GM23248 (cell line): ENCODE measurements around the gene HMCN1.

Experiments
- EZH2 ChIP-seq: fragments of 200-600 bp; sonication (generic); IDR thresholded peaks from 2 replicates; pipeline ENCODE4 v1.6.1; 2018; ENCODE audit warnings: antibody characterized with exemption, mild to moderate bottlenecking; ENCODE audit not compliant: insufficient read depth, poor library complexity, severe bottlenecking
- EZH2phosphoT487 ChIP-seq: fragments of 200-600 bp; sonication (generic); IDR thresholded peaks from 2 replicates; pipeline ENCODE4 v1.6.1; 2018; ENCODE audit warnings: antibody characterized with exemption, moderate library complexity, mild to moderate bottlenecking, low read depth; ENCODE audit not compliant: insufficient read depth

DNA sequence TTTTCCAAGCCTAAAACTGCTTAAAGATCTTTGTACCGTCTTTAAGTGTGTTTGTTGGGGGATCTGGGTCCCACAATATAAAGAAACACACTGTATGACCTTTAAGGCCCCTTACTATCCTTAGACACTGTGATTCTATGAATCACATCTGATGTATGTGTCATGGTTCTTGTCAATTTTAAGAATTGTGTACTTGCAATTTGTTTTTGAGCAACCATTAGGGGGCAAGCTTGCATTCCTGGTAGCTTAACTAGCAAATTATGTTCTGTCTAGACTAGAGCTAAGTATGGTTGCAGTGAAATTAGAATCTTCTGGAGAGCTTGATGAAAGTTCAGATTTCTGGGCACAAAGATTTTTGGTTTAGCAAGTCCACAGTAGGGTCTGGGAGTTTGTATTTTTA, 421.4 kb downstream of the HMCN1 start:
- no peak for TF ChIP-seq EZH2
- no peak for TF ChIP-seq EZH2phosphoT487
